ENCODE results near the gene CBLN3. TPM values are rescaled to one million over a fixed set of nuclear protein-coding genes. Genes with fewer than 3 reads are reported as not detected.
"Not testable (repeated sequence)": the region's sequence is repeated elsewhere in the genome, so short reads cannot be mapped to it uniquely, and the experiment has no call there.

Gene CBLN3
- total RNA-seq, 2 donors from 2014 or later: 1.8 to 2.0 TPM

GRCh38 chr14:24456980-24457379, 27.5 kb upstream of the CBLN3 start:
- TF ChIP-seq, protein P1, sequence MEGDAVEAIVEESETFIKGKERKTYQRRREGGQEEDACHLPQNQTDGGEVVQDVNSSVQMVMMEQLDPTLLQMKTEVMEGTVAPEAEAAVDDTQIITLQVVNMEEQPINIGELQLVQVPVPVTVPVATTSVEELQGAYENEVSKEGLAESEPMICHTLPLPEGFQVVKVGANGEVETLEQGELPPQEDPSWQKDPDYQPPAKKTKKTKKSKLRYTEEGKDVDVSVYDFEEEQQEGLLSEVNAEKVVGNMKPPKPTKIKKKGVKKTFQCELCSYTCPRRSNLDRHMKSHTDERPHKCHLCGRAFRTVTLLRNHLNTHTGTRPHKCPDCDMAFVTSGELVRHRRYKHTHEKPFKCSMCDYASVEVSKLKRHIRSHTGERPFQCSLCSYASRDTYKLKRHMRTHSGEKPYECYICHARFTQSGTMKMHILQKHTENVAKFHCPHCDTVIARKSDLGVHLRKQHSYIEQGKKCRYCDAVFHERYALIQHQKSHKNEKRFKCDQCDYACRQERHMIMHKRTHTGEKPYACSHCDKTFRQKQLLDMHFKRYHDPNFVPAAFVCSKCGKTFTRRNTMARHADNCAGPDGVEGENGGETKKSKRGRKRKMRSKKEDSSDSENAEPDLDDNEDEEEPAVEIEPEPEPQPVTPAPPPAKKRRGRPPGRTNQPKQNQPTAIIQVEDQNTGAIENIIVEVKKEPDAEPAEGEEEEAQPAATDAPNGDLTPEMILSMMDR (IDR thresholded peaks at IDR 0.05): no peak
- intact Hi-C loops (cut with DNase I): no loop called here

GRCh38 chr14:24450828-24451227, 21.4 kb upstream of the CBLN3 start:
- H3K9me3 ChIP-seq; H3K9ac ChIP-seq (ENCODE audit: low read depth in 2 of 2, low read length in 2 of 2); intact Hi-C loops (cut with DNase I); H3K36me3 ChIP-seq; H3K27ac ChIP-seq; H3K27me3 ChIP-seq; H3K4me1 ChIP-seq; H3K4me3 ChIP-seq; DNase-seq: not testable (repeated sequence)

More at GRCh38 chr14:24456980-24457379, 27.5 kb upstream of the CBLN3 start:
- no peak for DNase-seq
- H3K9ac ChIP-seq (ENCODE audit: low read depth in 2 of 2, low read length in 2 of 2): no peak overlapping the region
- H3K36me3 ChIP-seq: no peaks in the 10 kb centered on the region
- H3K9me3 ChIP-seq: no peaks in the 10 kb centered on the region
- no peaks in the 10 kb centered on the region for H3K4me1 ChIP-seq
- no peak overlapping the region for H3K27ac ChIP-seq
- no peaks in the 10 kb centered on the region for H3K27me3 ChIP-seq
- no peak overlapping the region for H3K4me3 ChIP-seq

GRCh38 chr14:24443053-24443665, 13.7 kb upstream of the CBLN3 start:
- Histone ChIP-seq H3K4me3 (peak overlapping the region; percentile 60), H3K9me3 (no peaks in the 10 kb centered on the region), H3K4me1 (peaks cover 15% of the 10 kb centered on the region), H3K27ac (peak overlapping the region; percentile 68), H3K9ac (ENCODE audit: low read depth in 2 of 2, low read length in 2 of 2) (peak overlapping the region in 1 of 2 donors; percentile 96), H3K27me3 (no peaks in the 10 kb centered on the region), H3K36me3 (peaks cover 10% of the 10 kb centered on the region)
- no peak for DNase-seq
- intact Hi-C loops (cut with DNase I): no loop called here
- TF ChIP-seq, protein P1 (IDR thresholded peaks at IDR 0.05): no peak

DNA sequence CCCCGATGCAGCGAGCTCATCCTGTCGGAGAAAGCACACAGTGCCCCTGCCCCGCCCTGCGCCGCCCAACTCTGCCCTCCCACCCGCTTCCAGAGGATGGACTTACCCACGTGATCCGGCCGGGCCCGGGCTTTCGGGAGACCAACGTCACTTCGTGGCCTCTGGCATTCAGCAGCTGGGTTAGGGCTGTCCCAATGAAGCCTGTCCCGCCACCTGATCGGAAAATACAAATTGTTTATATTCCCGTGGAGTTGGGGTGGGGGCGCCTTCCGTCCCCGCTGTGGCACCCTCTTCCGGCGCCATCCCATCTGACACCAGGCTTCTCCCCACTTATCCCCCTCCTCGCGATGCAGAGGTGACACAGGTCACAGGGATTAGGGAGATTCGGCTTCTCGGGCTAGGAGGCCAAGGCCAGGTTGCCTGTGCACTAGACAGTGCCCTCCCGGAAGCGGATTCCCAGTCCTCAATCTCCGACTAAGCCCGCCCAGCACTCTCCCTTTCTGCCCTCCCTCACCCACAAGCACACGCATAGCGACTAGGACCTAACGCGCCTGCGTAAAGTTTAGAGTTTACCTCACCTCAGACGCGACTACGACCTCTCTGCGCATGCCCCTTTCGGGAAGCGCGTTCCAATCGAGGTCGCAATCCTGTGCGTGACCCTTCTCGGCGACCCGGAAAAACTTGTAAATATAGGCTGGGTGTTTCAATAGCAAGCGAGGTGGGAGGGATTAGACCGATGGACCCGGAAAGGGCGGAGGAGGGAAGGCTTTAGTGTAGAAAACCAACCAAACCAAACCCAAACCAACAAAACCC, 13.0 kb upstream of the CBLN3 start, which contains the start of gene SDR39U1:
Gene SDR39U1 (minus strand): TSS at position 537 of the 813 bp plus-strand sequence. CDS start 7 bp downstream, at position 530.
- peak within 1 kb of the TSS; percentile 79 to 96 for H3K9ac ChIP-seq (ENCODE audit: low read depth in 2 of 2, low read length in 2 of 2)
- peaks cover 17% of the 10 kb centered on the region for H3K36me3 ChIP-seq
- no peaks in the 10 kb centered on the region for H3K27me3 ChIP-seq
- peak within 1 kb of the TSS; percentile 99 for H3K27ac ChIP-seq
- H3K4me1 ChIP-seq: peaks cover 18% of the 10 kb centered on the region
- peak; percentile 98 for DNase-seq
- peak within 1 kb of the TSS; percentile 60 for H3K4me3 ChIP-seq
- intact Hi-C loops (cut with DNase I): no loop called here
- TF ChIP-seq, protein P1 (IDR thresholded peaks at IDR 0.05): no peak
- H3K9me3 ChIP-seq: no peaks in the 10 kb centered on the region

DNA sequence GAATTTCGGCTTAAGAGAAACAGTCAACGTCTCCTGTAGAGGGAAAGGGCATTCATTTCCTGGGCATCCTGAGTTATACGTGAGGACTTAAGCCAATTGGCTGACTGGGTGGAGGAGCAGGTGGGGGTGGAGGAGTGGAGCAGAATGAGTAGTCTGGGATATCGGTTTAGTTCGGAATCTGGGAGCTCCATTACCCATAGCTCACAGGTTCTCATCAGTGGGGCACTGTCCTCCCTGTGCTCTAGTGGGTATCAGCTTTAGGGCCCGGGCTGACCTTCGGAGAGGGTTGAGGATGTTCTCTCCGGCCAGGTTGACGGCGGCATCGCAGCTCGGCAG, 12.4 kb upstream of the CBLN3 start:
- peaks cover 23% of the 10 kb centered on the region for H3K4me1 ChIP-seq
- peak overlapping the region; percentile 99 for H3K27ac ChIP-seq
- TF ChIP-seq, protein P1 (IDR thresholded peaks at IDR 0.05): no peak
- no peak for DNase-seq
- H3K4me3 ChIP-seq: peak overlapping the region; percentile 60
- no peaks in the 10 kb centered on the region for H3K9me3 ChIP-seq
- intact Hi-C loops (cut with DNase I): no loop called here
- no peaks in the 10 kb centered on the region for H3K27me3 ChIP-seq
- peaks cover 18% of the 10 kb centered on the region for H3K36me3 ChIP-seq
- peak overlapping the region; percentile 79 to 96 for H3K9ac ChIP-seq (ENCODE audit: low read depth in 2 of 2, low read length in 2 of 2)

DNA sequence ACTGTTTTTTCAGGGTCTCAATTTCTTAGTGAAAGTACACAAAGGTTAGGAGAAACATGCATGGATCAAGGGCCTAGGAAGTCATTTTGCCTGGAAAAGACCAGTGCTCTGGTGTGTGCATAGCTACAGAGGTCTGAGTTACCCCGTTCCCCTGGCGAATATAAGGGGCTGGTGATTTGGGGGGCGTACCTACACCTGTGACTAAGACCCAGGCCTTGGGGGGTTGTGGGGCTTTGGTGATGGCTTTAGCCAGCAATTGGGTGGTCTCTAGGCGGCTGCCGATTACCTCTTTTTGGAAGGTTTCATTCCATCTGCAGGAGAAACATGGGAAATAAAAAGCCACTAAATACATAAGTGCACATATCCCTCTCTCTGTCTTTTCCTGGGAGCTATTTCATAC, 12.0 kb upstream of the CBLN3 start:
- intact Hi-C loops (cut with DNase I): no loop called here
- Histone ChIP-seq H3K36me3 (peaks cover 18% of the 10 kb centered on the region), H3K9me3 (no peaks in the 10 kb centered on the region), H3K4me1 (peaks cover 25% of the 10 kb centered on the region), H3K9ac (ENCODE audit: low read depth in 2 of 2, low read length in 2 of 2) (peak overlapping the region; percentile 79 to 96), H3K4me3 (peak overlapping the region; percentile 60), H3K27me3 (no peaks in the 10 kb centered on the region), H3K27ac (peak overlapping the region; percentile 99)
- DNase-seq: no peak
- TF ChIP-seq, protein P1 (IDR thresholded peaks at IDR 0.05): no peak
